ENCODE results near the gene TMEM63A.

Gene TMEM63A

DNA sequence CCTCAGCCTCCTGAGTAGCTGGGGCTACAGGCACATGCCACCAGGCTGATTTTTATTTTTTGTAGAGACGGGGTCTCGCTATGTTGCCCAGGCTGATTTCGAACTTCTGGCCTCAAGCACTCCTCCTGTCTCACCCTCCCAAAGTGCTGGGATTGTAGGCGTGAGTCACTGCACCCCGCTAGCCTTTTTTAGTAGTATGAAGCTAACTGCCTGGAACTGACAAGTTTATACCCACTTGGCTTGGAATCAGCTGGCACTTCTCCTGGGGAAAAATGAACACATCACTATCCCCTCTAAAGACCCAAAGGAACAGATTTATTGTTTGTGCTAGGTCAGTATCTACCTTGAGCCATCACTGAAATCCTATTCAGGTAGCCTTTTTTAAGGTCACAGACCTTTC, 19.0 kb downstream of the TMEM63A start:
- no peak for FAIRE-seq

DNA sequence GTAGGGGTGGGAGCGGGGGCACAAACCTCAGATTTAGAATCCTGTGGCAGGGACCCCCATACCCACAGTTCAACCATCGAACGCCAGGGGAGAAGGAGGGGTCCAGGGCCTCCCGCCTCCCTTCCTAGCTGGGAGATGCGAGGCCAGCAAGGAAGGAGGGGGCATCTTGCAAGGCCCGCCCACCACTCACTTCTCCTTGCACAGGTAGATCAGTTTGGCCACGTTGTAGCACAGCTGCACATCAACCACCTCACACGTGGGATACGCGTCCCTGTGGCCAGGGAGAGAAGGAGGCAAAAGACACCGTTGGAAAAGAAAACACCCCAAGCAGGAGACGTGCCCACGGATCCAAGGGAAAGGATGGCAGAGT, 19.6 kb downstream of the TMEM63A start:
- FAIRE-seq: no peak

DNA sequence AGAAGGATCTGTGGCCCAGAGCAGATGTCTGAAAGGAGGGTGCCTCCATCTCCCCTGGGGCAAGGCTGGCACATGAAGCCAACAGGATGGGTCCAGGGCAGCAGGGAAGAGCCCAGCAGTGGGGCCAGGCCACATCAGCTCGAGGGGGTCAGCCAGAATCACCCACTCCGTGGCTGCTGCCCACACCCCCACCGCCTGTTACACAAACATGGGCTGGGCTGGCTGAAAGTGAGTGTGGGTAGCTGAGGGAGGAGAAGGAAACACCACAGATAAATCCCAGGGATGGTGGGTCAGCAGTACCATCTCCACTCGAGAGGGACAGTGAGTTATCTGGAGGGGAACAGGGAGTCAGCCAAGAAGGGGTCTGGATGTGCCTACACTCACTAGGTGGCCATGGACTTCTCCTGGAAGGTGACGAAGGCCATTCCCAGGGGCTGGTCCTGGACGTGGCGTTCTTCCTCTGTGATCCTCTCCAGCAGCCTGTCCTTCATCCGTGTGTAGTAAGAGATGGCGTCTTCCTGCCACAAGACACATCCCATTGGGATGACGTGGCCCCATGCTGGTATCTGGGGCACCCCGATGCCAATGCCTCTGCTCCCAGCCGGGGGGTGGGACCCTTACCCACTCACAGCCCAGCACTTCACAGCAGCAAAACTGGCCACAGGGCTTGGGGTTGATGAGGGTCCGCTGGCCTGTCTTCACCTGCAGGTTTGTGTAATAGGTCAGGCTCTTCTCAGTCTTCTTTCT, 20.2 kb downstream of the TMEM63A start:
- FAIRE-seq: no peak

DNA sequence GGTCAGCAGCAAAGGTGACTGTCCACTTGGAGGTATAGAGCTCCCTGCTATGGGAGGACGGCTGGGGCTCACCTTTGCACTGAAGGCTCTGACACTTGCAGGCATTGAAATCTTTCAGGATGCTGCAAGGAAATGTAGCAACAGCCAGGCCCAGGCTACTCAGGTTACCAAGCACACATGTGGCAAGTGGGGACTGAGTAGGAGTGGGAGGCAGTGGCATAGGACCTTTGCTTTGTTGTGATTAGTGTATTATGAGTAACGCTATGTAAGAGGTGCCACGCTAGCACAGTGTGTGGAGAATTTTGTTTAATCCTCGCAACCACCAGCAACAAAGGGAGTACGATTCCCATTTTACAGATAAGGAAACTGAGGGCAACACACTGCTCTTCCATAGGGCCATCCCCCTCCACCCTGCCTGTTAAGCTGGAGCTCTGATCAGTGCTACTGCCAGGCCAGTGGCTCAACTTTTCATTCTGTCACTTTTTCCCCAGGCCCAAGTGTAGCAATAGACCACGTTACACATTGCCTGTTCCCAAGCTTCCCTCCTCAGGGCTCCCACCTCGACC, 21.2 kb downstream of the TMEM63A start:
- no peak for FAIRE-seq

DNA sequence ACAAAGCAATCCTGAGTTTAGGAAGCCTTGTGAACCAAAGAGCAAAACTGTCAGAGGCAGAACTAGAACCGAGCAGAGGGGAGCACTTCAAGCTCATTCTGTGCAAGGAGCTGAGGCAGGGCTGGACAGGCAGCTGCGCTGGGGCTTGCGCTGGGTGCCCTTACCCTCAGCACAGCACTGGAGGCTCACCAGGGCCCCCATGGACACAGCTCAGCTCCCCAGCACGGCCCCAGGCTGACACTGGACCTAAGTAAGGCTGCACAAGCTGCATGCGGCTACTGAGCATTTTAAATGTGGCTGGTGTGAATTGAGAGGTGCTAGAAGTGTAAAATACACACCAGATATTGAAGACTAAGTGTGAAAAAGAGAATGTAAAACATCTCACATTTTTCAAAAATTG, 22.1 kb downstream of the TMEM63A start:
- no peak for FAIRE-seq

DNA sequence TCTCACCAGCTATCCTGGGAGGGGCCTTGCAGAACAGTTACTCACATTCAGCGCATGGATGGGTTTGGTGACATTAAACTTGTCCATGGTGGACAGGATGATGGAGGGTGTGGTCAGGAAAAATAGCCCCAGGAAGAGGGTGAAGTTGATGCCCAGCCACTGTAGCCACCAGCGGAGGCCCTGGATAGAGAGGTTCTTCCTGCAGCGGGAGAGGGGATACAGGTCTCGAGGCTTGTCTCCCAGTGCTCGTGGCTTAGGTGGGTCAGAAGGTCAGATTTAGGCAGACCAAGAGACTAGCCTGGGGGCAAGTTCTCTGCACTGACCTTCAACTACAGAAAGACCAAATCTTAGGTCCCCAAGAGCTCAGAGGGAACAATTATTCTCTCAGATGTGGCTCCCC, 23.0 kb downstream of the TMEM63A start:
- no peak for FAIRE-seq

DNA sequence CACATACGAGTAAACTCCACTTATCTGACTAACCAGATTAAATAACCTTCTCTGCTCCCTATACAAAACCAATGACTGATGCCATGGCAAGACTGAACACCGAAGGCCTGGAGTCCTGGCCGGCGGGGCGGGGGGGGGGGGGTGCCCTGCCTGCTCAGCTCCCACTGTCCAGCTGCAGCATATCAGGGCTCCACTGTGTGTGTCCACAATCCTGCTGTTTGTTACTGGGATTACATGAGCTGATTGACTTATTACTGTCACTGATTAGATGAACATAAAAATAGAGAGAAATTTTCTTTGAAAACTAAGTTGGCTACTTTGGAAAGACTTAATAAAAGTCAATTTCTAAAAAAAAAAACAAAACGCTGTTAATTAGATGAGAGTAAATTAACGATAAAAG, 24.9 kb downstream of the TMEM63A start:
- FAIRE-seq: no peak

DNA sequence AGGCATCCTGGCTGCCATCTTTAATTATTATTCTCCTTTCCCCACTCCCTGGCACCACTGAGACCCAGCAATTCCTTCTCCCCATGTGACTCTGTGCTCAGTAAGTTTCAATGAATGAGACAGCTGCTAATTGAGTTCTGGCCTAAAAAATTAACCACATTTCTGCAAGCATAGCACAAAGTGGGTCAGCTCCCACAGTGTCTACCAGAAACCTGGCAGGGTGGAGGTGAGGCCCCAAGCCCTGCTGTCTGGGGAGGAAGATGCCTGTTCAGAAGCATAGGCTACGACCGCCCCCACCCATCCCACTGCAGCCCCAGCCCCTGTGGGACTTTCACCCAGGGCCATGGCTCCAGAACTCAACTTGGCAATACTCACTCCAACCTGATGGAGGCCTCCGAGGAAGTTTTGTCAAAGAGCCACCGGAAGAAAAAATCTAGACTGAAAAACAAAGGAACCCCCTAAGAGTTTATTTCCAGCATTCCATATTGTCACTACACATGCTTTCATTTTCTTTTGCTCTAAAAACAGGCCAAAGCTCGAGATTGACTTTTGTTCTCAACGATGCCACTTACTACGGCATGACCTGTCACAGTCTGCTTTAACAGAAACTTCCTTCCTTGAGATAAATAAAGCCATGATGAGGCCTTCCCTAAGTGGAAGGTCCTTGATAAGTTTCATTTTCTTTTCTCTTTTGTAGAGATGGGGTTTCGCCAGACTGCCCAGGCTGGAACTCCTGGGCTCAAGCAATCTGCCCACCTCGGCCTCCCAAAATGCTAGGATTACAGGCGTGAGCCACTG, 26.5 kb downstream of the TMEM63A start:
- FAIRE-seq: no peak

DNA sequence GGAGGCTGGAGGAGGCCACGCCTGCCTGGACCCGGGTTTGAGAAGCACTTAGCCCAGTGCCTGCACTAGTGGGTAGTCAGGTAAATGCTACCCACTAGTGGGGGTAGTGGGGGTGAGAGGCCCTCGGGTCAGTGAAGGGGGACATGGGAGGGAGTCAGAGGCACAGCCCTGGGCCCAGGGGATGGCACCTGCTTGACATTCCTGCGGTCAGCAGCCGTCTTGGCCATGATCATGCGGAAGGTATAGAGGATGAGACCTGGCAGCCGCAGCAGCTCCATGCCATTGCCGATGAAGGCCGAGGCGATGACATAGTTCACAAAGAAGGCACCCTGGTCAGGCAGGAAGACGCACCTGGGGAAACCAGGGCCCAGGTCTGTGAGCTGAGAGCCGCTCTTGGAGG, 28.7 kb downstream of the TMEM63A start:
- no peak for FAIRE-seq

DNA sequence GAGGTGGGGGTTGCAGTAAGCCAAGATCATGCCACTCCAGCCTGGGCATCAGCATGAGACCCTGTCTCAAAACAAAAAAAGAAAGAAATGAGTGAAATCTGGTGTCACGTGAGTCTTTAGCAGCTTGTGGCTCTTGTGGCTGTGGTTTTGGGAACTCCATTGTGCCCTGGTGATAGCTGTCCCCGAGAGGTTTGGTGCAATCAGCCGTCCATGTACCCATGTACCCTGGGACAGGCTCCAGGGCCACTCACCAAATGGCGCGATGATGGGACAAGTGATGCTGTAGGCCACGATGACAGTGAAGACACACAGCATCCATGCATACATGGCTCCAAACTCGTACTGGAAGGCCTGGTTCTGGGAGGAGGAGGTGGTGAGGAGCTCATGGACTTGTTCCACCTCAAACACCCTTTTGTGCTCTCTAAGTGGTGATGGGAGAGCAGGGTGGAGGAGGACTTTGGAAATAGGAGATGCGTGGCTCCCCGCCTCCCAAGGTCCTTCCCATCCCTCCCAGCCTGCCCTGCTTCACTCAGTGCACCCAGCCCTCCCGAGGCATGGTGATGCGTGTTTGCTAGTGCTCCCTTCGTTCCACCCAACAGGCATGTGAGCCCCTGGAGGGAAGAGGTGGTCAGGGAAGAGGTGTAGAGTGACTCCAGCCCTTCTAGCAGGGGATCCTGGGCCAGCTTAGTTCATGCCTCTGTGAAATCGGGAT, 29.6 kb downstream of the TMEM63A start:
- FAIRE-seq: no peak

DNA sequence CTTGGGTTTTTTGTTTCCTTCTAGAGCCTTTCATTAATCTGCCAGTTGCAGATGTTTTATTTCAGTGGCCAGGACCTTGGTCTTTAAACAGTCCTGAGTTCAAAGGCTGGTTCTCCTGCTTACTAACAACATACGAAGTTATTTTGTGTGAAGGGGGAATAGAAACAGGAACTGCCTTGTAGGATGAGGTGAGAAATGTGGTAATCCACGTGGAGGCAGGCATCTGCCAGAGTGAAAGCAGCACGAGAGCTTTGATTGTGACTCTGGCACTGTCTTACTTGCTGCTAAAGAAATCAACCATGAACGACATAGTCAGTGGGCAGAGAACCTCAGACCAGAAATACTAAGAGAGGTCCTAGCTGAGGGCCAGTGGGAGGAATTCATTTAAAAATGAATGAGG, 30.4 kb downstream of the TMEM63A start:
- no peak for FAIRE-seq

DNA sequence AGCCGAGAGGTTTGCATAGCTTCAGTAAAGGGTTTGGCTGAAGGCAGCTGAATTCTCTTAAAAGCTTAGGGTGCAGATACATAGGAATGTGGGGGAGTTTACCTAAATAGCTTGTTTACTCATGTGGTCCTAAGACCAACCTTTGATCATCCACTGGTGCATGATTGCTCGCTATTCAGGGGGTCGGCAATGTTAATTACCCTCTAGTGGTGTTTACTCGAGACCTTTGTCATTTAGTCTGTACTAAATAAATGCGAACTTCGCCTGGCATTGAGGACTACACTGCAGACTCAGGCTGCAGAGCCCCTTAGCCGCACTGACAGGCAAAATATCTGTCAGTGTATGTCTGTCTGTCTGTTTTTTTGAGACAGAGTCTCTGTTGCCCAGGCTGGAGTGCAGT, 31.8 kb downstream of the TMEM63A start:
- FAIRE-seq: no peak

DNA sequence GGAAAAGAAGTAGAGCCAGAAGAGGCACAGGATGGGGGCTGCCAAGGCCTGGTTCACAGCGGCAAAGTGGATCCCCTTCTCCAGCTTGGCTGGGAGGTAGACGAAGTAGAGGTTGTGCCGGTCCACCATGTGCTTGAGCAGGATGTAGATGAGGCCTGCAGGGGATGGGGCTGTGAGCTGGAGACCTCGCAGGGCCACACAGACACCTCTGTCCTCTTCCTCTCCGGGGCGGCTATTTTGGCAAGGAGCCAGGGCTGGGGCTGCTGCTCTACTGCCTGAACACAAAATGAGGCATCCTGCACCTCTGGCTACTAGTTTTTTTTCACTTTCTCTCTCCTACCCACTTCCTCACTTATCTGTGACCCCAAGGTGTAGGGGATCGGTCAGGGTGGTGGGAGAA, 32.3 kb downstream of the TMEM63A start:
- no peak for FAIRE-seq

DNA sequence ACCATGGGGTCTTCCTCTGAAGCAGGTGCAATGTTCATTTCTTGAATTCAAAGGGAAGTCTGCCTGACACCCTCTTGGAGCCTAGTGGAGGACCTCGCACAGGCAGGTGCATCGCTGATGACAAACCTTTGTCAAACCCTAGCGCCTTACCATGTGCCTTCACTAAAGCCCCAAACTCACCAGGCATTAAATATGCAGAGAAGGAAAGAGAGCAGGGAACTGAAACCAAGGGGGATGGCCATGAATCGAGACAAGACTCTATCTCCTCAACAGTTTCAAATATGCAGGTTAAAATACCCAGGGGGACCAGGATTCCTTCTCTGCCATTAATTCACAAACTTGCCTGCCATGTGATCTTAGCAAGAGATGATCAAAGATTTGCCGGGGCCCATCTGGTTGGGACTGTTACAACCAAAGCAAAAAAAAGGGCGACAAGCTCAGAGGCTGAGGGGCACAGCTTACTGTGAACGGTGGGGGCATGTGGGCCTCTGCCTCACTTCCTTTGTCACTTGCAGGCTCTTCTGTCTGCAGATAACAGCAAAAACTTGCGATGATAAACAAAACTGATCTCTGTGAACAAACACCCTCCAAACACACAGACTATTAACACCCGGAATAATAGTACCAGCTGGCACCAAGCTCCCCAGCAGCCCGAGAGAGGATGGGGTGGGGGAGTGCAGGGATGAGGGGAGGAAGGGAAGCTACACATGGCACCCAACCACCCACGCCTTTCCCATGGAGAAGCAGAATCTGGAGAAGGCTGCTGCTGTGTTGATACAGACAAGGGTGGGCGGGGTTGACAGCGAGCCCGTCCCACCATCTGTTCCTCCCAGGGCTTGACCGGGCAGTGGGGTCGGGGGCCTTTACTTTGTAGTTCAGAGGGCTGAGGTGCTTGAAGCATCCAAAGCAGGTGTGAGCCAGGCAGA, 33.9 kb downstream of the TMEM63A start:
- FAIRE-seq: no peak

DNA sequence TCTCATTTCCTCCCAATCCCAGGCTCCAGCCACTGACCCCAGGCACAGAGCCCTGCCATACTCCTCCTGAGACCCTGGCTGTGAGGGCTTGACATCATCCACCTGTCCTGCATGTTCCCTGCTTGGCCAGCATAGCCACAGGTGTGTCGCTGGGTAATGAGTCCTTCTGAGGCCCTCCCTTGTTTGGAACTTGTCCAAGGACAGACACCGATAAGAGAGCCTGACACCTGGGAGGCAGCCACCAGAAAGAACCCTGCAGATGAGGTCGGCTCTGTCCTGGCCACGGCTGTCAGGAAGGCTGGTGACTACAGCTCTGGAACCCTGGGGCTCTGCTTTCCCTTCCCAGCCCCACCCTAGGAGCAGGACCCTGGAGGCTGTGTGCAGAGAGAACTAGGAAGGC, 34.6 kb downstream of the TMEM63A start:
- no peak for FAIRE-seq

DNA sequence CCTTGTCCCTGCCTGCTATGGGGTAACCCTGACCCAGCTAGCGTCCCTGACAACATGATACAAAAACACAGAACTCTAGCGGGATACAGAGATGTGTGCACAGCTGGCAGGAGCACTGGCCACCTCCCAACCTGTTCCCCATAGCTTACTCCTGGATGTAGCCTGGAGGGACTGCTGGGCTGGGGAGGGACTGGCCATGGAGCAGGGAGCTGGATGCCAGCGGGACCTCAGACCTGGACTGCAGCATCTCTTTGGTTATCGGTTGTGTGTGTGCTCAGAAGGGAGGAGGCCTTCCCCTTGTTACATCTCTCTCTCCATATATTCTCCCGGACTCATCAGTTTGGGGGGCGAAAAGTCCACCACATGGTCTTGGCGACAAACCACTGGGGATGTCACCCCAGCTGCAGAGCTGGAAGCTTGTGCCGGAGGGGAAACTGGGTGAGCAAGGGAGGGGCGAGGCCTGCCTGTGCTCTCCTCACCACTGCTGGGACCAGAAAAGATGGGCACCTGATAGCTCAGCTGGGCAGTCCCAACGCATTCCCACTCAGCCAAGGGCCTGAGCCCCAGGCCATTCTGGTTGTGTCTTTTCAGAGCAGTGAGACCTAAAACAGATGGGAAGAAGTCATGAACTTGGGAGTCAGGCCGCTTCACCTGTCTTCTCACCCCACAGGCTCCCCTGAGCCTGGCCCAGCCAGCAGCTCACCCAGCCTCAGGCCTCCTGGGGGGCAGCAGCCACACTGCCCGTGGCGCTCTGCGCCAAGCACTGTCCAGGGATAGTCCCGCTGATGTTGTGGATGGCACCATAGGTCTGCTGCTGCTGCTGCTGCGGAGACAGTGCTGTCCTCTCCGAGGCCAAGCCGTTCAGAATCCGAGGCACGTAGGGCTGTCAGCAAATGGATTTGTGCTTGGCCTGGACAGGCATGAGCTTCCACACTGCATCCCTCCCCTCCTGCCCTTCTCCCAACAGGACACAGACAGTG, 35.6 kb downstream of the TMEM63A start:
- FAIRE-seq: no peak

DNA sequence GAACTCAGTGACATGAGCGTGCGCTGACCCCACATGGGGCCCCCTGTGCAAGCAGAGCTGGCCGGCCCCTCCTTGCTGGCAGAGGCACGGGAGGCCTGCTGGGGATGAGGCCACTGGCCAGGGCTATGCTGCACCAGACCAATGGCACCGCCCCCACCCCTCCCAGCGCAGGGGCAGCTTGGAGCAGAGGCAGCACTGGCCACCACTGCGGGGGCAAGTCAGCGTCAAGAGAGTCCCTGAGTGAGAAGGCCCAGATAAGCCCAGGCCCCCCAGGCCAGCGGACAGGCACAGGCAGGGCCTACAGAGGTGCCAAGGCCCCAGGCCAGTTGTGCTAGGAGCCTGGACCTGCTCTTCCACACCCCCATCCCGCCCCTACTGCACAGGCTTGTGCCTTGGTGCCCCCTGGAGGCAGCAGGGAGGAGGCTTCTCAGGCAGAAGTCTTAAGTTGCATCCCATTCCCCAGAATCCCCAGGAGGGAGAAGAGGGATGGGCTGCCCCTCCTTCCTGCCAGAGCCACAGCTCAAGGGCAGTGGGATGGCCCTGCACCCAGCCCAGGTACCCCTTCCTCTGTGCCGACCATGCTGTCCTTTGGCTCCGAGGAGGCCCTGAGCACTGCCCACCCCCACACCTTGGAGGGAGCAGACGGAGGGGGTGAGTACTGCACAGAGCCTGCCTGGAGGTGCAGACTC, 36.5 kb downstream of the TMEM63A start:
- FAIRE-seq: no peak

DNA sequence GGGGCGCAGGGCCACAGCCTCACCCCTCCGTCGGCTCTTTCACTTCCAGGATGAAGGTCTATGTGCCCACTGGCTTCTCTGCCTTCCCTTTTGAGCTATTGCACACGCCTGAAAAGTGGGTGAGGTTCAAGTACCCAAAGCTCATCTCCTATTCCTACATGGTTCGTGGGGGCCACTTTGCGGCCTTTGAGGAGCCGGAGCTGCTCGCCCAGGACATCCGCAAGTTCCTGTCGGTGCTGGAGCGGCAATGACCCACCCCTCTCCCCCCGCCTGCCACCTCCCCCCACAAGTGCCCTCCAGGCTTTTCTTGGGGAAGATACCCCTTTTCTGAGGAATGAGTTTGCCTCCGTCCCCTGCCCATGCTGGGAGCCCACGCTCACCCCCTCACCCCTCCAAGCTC, 37.1 kb downstream of the TMEM63A start:
- no peak for FAIRE-seq

DNA sequence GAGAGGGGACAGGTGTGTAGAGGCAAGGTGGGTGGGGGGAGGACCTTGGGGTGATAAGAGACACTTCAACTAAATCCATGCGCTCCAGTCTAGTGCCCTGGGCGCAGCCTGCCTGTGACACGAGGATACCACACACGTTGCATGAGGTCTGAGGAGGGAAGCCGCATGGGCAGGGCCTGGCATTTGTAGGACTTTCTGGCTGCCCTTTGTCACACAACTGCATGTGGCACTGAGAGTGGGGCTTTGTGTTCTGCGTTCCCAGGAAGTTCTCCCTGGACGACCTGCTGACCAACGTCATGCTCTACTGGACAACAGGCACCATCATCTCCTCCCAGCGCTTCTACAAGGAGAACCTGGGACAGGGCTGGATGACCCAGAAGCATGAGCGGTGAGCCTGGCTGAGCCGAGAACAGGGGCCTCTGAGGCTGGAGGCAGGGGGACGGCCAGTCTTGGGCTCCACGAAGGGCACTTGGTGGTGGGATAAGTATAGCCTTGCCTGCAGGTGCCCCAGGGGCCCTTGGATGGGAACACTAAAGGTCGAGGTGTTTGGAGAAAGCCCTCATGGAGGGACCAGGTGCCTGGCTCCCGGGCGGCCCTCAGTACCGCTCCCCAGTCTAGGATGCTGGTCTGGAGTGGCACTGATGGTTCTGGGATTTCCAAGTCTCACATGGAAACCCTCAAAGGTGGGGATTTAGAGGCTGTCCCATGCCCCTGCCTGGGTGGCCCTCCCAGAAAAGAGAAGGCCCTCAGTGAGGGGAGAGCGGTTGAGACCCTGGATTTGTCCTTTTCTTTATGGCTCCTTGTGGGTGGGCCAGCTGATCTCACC, 37.7 kb downstream of the TMEM63A start:
- no peak for FAIRE-seq

DNA sequence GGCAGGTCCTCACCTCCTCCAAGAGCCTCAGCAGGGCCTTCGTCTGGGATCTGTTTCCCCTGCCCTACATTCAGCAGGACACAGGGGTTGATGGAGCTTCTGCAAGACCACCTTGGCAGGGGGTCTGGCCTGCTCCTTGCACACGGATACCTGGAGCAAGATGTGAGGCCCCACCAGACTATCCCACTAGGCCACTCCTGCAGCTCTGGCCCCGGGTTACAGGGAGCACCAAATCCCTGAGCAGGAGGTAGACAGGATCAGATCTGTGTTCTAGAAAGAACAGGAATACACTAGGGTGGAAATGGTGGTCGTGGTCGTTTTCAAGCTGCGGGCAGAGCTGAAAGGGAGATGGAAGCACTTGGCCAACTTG, 38.8 kb downstream of the TMEM63A start:
- FAIRE-seq: no peak
